Omental fat pad (tissue), 4 donors: ENCODE results near the gene ELL. TPM values are rescaled to one million over a fixed set of nuclear protein-coding genes. Genes with fewer than 3 reads are reported as not detected.

Source experiments
- ATAC-seq: fragments of 150-250 bp; one replicate; pipeline ENCODE4 v1.9.1; 2016; ENCODE audit warnings: mild to moderate bottlenecking, moderate library complexity; ENCODE audit not compliant: low FRiP score
- DNase-seq: peaks from one replicate; pipeline ENCODE4 v3.0.0-alpha.2; 2019; ENCODE audit warnings: low spot score
- CTCF ChIP-seq, 3 donors: fragments of 450-650 bp; IDR thresholded peaks; one replicate each; pipeline ENCODE4 v1.5.1; 2016 to 2017; ENCODE audit warnings: antibody characterized with exemption in 3 of 3, mild to moderate bottlenecking in 3 of 3, moderate library complexity in 2 of 3
- total RNA-seq, 4 donors: library from RNA; depleted of rRNA; stranded (reverse); fragments of >200 nt; gene quantifications; one replicate each; pipeline ENCODE4 v1.1.0, GENCODE V29; 2016

Gene ELL
- total RNA-seq, 4 donors from 2014 or later, result 18.1 to 43.1 (median 24.8) TPM

DNA sequence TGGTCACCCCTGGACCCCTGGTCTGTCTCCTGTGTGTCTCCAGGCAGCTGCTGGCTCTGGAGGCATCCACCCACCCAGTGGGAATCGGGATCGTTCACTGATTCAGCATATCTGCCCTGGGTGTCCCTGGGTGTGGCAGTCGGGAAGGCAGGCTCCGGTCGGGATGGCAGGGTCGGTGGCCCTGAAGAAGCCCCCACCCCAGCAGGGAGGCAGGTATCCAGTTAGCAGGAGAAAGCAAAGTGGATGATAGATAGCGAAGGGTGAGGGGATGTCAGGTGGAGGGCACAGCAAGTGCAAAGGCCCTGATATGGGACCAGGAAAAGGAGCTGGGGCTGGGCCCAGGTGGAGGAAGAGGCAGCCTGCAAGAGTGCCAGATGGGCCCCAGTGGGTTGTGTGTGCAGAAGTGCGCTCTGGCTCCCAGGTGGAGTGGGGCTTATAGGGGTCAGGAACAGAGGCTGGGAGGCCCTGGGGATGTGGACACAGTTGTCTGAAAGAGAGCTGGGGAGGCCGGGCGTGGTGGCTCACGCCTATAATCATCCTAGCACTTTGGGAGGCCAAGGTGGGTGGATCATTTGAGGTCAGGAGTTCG is 100.4 kb downstream of the ELL start:
- DNase-seq (no peak), ATAC-seq (no peak)
- TF ChIP-seq CTCF (IDR thresholded peaks at IDR 0.05), result no peak

DNA sequence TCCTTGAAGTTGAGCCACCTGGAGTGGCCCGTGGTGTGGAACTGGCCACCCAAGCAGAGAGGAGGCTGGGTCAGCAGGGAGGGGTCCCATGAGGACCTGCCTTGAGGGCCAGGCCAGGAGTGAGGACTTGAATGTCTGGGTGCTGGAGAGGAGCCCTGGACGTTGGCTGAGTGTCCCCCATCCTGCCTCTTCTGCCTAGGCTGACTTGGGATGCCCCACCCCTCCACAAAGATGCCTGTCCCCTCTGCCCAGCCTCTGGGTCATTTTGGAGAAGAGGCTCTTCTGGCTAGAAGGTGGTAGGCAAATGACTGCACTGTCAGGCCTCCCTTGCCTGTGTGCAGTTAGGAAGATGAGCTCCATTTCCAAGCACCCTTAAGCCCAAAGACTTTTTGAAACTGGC is 100.9 kb downstream of the ELL start:
- DNase-seq (no peak), ATAC-seq (no peak)
- no peak for TF ChIP-seq CTCF (IDR thresholded peaks at IDR 0.05)

DNA sequence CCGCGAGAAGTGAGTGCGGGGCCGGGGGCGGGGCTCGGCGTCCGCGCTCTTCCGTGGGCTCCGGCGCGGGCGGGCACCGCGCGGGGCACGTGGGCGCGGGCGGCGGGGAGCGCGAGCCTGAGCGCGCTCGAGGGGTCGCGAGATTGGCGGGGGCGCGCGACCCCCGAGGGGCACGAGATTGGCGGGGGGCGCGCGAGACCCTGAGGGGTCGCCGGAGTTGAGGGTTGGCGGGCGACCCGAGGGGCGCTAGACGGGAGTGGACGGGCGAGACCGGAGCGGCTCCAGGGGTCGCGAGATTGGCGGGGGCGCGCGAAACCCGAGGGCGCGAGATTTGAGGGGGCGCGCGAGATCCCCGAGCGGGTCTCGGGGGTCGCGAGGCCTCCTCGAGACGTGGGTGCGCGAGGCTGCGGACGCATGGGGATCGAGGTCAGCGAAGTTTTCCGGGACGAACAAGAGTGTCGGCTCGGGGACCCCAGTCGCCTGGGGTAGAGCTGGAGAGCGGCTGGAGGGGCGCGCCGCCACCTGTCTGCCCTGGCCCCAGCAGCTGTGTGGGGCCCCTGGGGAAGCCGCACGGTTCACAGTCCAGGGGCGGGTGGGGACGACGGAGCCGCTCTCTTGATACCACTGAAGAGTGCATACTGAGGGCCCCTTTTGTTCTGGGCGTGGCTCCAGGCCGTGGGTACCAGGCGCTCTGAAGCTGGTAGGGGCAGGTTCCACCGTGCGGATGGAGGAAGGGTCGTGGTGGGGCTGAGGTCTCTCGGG is 102.0 kb downstream of the ELL start:
- TF ChIP-seq CTCF (IDR thresholded peaks at IDR 0.05), result no peak
- no peak for ATAC-seq
- DNase-seq, result no peak

DNA sequence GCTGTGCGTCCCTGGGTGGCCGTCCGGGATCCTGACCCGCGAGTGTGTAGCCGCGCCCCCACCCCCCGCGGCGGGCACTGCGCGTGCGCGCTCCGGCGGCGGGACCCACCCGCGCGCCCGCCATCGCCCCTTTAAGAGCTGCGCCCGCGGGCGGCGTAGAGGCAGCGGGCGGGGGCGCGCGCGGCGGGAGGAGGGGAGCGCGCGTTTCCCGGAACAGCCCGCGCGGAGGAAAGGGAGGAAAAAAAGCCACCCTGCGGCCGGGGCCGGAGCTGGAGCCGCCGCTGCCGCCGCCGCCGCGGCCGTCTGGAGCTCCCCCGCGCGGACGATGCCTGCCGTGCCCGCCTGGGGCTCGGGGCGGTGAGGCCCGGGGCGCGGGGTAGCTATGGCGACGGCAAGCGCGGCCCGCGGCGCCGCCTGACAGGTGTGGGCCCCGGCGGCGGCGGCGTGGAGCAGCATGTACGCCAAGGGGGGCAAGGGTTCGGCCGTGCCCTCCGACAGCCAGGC is 102.6 kb downstream of the ELL start, which contains the start of gene SSBP4:
TSS of gene SSBP4 (plus strand) at position 204 of the 504 bp plus-strand sequence. CDS start at position 455, 251 bp downstream.
- DNase-seq (no peak), ATAC-seq (peak; percentile 11)
- no peak for TF ChIP-seq CTCF (IDR thresholded peaks at IDR 0.05)

- ATAC-seq, result peak; percentile 0
Observed at GRCh38 chr19:18418483-18419194, 103.2 kb downstream of the ELL start.

DNA sequence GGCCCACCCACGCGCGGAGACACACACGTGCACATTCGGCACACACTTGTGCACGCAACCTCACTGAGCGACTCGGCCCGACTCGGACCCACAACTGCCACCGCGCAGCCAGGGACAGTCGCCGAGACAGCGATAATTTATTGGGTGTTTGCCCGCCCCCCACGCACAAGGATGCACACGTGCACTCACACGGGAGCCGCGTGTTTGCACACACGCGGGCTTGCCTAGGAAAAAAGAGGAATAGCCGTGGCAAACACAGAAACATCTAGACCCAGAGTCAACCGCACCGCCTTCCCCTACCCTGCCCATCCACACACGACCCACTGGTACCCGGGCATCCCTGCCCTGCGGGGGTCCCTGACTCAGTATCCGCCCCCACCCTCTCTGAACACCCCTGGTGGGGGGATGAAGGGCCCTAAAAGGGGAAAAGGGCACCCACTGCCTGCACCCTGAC is 103.8 kb downstream of the ELL start:
- ATAC-seq (no peak), DNase-seq (no peak)
- TF ChIP-seq CTCF (IDR thresholded peaks at IDR 0.05), result no peak

More at GRCh38 chr19:18418483-18419194, 103.2 kb downstream of the ELL start:
- no peak for DNase-seq
- TF ChIP-seq CTCF (IDR thresholded peaks at IDR 0.05), result no peak
